GM18873 (cell line): ENCODE measurements around the gene ITCH.
"Not testable (repeated sequence)": the region's sequence is repeated elsewhere in the genome, so short reads cannot be mapped to it uniquely, and the experiment has no call there.

Experiments
- ATAC-seq: cut with Tn5 transposase; IDR thresholded peaks from one replicate; pipeline ENCODE4 v1.9.1; 2021; ENCODE audit warnings: mild to moderate bottlenecking, moderate library complexity, moderate number of reproducible peaks; ENCODE audit not compliant: unreplicated experiment, low FRiP score

ITCH gene

GRCh38 chr20:34375977-34376430 is 12.9 kb downstream of the ITCH start:
- ATAC-seq, result no peak

- ATAC-seq, result no peak
Observed at GRCh38 chr20:34377072-34377847, 14.2 kb downstream of the ITCH start.

GRCh38 chr20:34382174-34382573 is 19.1 kb downstream of the ITCH start:
- ATAC-seq, result no peak

DNA sequence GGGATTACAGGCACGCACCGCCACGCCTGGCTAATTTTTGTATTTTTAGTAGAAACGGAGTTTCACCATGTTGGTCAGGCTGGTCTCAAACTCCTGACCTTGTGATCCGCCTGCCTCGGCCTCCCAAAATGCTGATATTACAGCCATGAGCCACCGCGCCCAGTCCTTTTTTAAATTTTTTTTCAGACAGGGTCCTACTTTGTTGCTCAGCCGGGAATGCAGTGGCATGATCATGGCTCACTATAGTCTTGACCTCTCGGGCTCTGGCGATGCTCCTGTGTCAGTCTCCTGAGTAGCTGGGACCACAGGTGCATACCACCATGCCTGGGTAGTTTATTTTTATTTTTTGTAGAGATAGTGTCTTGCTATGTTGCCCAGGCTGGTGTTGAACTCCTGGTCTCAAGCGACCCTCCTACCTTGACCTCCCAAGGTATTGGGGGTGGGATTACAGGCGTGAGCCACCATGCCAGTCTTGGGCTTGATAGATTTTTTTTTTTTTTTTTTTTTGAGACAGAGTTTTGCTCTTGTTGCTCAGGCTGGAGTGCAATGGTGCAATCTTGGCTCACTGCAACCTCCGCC is 19.9 kb downstream of the ITCH start:
- ATAC-seq, result not testable (repeated sequence)

- ATAC-seq, result no peak
Observed at GRCh38 chr20:34385464-34385863, 22.4 kb downstream of the ITCH start.

DNA sequence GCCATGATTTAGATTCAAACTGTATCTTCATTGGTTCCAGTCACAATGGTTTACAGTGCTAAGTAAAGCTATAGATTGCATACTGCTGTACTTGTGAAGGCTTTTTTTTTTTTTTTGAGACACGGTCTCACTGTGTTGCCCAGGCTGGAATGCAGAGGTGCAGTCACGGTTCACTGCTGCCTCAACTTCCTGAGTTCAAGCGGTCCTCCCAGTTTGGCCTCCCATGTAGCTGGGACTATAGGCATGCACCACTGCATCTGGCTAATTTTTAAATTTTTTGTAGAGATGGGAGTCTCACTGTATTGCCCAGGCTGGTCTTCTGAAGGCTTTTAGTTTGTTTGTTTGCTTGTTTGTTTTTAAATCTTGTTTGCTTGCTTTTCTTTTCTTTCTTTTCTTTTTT is 24.9 kb downstream of the ITCH start:
- no peak for ATAC-seq

DNA sequence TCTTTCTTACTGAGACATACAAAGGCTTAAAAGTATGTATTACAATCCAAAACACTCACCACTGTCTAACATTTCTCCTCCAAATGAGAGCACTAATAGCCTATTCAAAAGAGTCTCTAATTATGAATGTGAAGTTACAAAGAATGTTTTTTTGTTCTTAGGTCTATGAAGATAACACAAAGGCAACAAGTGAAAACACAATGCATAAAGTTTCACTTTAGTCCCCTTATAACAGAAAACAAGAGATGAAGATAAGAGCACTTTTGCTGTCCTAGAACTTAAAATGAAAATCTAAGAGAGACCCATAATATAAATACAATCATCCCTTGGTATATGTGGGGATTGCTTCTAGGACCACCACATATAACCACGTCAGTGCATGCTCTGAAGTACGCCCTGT is 25.6 kb downstream of the ITCH start:
- no peak for ATAC-seq

DNA sequence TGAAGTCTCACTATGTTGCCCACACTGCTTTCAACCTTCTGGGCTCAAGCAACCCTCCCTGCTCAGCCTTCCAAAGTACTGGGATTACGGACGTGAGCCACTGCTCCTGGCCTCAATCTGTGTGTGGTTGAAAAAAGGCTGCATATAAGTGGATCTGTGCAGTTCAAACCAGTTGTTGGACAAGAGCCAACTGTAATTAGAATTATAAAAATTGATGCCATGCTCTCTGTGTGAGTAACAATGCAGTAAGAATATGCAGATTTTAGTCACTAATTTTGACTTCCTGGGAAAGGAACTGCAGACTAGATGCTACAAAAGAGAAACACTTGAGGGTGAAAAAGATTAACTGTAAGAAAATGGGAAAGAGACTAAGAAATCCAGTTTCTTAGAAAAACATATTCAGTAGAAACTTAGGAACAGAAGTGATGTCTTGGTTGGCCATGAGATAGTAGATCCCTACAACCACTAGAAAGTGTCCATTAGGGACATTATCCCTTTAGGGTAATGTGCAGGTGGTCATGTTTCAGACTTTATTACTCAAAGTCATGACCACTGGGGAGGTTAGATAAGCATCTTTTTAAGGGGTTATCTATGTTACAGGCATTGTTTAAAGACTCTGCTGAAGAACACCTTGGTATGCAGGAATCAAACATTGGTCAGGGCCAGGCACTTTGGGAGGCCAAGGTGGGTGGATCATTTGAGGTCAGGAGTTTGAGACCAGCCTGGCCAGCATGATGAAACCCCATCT is 26.3 kb downstream of the ITCH start:
- ATAC-seq, result no peak

- no peak for ATAC-seq
Observed at GRCh38 chr20:34389954-34390555, 27.0 kb downstream of the ITCH start.

GRCh38 chr20:34396408-34396807 is 33.3 kb downstream of the ITCH start:
- ATAC-seq, result no peak

- ATAC-seq, result no peak
Observed at GRCh38 chr20:34397096-34397495, 34.0 kb downstream of the ITCH start.

GRCh38 chr20:34400776-34401175 is 37.7 kb downstream of the ITCH start:
- ATAC-seq, result not testable (repeated sequence)

GRCh38 chr20:34401741-34402455 is 38.8 kb downstream of the ITCH start:
- ATAC-seq, result no peak

- ATAC-seq, result no peak
Observed at GRCh38 chr20:34402461-34402860, 39.4 kb downstream of the ITCH start.

GRCh38 chr20:34403063-34403827 is 40.2 kb downstream of the ITCH start:
- ATAC-seq, result no peak

- ATAC-seq, result no peak
Observed at GRCh38 chr20:34403908-34404307, 40.8 kb downstream of the ITCH start.

GRCh38 chr20:34404803-34405202 is 41.7 kb downstream of the ITCH start:
- no peak for ATAC-seq

DNA sequence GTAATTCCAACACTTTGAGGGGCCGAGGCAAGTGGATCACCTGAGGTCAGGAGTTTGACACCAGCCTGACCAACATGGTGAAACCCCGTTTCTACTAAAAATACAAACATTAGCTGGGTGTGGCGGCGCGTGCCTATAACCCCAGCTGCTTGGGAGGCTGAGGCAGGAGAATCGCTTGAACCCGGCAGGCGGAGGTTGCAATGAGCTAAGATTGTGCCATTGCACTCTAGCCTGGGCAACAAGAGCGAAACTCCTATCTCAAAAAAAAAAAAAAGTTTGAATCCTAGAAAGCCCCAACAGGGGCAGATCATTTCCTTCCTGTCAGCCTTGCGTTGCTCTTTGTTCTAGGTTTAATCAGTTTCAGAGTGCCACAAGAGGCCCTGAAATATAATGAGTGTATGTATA is 42.2 kb downstream of the ITCH start:
- not testable (repeated sequence) for ATAC-seq

DNA sequence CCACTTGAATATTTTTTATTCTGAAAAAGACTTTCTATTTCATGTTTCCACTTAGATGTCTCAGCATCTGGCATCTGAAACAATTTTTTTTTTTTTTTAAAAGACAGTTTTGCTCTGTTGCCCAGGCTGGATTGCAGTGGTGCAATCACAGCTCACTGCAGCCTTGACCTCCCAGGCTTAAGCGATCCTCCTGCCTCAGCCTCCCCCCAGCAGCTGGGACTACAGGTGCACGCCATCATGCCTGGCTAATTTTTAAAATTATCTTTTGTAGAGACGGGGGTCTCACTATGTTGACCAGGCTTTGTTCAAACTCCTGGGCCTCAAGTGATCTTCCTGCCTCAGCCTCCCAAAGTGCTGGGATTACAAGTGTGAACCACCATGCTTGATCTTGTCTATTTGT is 42.9 kb downstream of the ITCH start:
- not testable (repeated sequence) for ATAC-seq
